ENCODE results near the gene ORAI2.
"Not testable (repeated sequence)": the region's sequence is repeated elsewhere in the genome, so short reads cannot be mapped to it uniquely, and the experiment has no call there.

Gene ORAI2

DNA sequence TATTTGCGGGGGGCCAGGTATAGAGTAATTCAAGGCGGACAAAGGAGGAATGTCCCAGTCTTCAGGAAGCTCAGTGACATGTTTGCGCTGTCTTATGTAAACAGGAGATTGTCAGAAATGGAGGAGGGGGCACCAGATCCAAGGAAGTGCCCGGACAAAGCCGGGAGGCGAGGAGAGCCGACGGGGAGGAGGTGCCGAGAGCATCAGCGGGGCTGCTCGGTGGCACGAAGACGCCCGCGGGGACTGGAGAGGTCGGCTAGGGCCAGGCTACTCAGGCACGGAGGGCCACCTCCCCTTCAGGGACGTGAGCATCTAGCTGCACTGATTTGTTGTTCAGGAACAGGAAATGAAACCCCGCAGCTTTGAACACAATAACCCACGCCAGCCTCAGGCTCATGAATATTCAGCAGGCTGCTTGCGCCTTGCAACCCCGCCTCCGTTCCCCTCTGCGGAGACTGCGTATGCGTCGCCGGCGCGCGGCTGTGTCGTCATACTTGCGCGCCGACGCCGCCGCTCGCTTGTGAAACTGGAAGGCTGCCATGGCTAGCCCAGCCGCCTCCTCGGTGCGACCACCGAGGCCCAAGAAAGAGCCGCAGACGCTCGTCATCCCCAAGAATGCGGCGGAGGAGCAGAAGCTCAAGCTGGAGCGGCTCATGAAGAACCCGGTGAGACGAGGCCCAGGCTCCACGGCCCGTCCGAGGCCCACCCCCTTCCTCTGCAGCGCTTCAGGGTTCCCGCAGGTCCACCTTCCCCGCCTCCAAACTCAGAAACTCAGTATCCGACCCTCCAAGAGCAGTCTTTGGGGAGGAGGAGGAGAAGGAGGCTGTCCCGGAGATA, 37.3 kb upstream of the ORAI2 start, which contains the start of gene PRKRIP1:
Gene PRKRIP1, plus strand, starts transcription at position 491 of the 837 bp plus-strand sequence. Its CDS starts 49 bp downstream, at position 540.
- FAIRE-seq (no peak), DNase-seq (ENCODE audit: insufficient read length, low spot score) (peak; percentile 70)
- TF ChIP-seq CTCF (IDR thresholded peaks at IDR 0.05; ENCODE audit: insufficient read depth, missing control alignments), result no peak

- FAIRE-seq (no peak), DNase-seq (ENCODE audit: insufficient read length, low spot score) (no peak)
- TF ChIP-seq CTCF (IDR thresholded peaks at IDR 0.05; ENCODE audit: insufficient read depth, missing control alignments), result no peak
Measured at GRCh38 chr7:102396710-102397019, 36.7 kb upstream of the ORAI2 start.

DNA sequence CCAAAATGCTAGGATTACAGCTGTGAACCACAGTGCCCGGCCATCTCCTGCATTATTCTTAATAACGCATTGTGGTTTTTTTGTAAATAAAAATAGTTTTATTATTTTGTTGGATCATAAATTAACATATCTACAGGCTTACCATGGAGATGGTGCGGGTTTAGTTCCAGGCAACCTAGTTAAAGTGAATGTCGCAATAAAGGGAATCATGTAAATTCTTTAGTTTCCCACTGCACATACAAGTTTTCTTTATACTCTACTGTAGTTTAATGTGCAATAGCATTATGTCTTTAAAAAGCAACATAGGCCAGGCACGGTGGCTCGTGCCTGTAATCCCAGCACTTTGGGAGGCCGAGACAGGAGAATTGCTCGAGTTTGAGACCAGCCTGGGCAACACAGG, 34.8 kb upstream of the ORAI2 start:
- TF ChIP-seq CTCF (IDR thresholded peaks at IDR 0.05; ENCODE audit: insufficient read depth, missing control alignments), result no peak
- FAIRE-seq, result no peak
- DNase-seq (ENCODE audit: insufficient read length, low spot score), result no peak

- no peak for TF ChIP-seq CTCF (IDR thresholded peaks at IDR 0.05; ENCODE audit: insufficient read depth, missing control alignments)
- DNase-seq (ENCODE audit: insufficient read length, low spot score) (no peak), FAIRE-seq (no peak)
Measured at GRCh38 chr7:102400360-102400759, 33.0 kb upstream of the ORAI2 start.

DNA sequence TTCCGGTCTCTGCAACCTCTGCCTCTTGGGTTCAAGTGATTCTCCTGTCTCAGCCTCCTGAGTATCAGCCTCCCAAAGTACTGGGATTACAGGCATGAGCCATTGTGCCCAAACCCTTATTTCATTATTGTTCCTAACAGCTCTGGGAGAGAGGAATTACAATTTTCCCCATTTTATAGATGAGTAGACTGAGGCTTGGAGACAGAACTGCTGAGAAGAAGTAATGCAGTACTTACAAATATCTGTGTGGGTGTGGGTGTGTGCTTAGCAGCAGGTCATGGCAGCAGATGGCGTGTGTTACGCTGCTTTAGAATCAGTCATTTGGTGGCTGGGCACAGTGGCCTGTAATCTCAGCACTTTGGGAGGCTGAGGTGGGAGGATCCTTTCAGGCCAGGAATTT, 29.8 kb upstream of the ORAI2 start:
- DNase-seq (ENCODE audit: insufficient read length, low spot score) (no peak), FAIRE-seq (no peak)
- no peak for TF ChIP-seq CTCF (IDR thresholded peaks at IDR 0.05; ENCODE audit: insufficient read depth, missing control alignments)

DNA sequence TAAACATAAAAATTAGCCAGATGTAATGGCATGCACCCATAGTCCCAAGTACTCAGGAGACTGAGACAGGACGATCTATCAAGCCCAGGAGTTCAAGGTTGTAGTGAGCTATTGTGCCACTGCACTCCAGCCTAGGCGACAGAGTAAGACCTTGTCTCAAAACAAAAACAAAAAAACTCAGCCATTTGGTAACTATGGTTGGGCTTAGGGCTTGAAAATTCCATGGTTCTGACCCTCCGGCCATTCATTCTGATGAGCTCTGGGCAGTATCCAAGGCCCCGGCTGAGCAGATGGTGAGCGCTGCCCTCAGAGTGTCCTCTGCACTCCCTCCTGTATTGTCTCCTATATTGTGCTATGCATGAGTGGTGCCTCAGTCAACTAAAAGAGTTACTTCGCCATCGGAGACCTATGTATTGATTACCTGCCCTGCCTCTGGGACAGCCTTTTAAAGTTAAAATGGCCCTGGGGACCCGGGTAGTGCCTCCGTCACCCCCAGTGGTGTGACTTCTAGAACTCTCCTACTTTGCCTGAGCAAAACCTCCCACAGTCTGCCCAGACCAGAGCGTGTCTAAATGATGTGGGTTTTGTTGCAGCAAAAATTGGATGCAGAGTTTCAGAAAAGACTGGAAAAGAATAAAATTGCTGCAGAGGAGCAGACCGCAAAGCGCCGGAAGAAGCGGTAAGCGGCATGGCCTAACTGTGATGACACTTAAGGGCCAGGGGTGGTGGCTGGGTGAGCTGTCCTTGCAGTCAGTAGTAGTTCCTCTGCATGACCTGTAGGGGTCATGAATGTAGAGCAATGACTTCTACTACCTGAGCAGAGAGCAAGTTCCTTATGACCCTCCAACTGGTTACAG, 29.1 kb upstream of the ORAI2 start:
- DNase-seq (ENCODE audit: insufficient read length, low spot score) (peak; percentile 54), FAIRE-seq (no peak)
- TF ChIP-seq CTCF (IDR thresholded peaks at IDR 0.05; ENCODE audit: insufficient read depth, missing control alignments), result peak; percentile 50

- not testable (repeated sequence) for FAIRE-seq; DNase-seq (ENCODE audit: insufficient read length, low spot score)
Measured at GRCh38 chr7:102404862-102405188, 28.6 kb upstream of the ORAI2 start.

All from D721Med (cell line).